ENCODE results near the gene PTGDR2.

DNA sequence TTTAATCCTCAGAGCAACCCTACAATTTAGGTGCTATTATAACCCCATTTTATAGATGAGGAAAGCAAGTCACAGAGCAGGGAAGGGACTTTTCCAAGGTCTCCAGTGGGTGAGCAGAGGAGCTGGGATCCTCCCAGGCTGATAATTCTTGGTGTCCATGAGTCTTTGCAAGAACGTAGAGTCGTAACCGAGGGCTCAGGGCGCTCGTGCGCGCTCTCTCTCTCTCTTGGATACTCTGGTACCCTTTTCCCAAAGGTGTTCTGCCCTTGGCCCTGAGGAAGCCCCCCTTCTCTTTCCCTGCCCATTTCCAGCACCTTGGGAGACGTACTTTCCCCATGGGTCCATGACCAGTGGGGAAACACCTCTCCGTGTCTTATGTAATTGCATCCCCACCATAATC lies 6.4 kb upstream of the PTGDR2 start:
- TF ChIP-seq, protein P1, sequence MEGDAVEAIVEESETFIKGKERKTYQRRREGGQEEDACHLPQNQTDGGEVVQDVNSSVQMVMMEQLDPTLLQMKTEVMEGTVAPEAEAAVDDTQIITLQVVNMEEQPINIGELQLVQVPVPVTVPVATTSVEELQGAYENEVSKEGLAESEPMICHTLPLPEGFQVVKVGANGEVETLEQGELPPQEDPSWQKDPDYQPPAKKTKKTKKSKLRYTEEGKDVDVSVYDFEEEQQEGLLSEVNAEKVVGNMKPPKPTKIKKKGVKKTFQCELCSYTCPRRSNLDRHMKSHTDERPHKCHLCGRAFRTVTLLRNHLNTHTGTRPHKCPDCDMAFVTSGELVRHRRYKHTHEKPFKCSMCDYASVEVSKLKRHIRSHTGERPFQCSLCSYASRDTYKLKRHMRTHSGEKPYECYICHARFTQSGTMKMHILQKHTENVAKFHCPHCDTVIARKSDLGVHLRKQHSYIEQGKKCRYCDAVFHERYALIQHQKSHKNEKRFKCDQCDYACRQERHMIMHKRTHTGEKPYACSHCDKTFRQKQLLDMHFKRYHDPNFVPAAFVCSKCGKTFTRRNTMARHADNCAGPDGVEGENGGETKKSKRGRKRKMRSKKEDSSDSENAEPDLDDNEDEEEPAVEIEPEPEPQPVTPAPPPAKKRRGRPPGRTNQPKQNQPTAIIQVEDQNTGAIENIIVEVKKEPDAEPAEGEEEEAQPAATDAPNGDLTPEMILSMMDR (conservative IDR thresholded peaks at IDR 0.05; ENCODE audit: low read depth, low read length), result no peak
- TF ChIP-seq EZH2phosphoT487 (IDR thresholded peaks at IDR 0.05; ENCODE audit: borderline replicate concordance, low read length), result no peak
